Right lobe of liver (tissue), 6 donors: ENCODE measurements around the gene SEMA4D. TPM values are rescaled to one million over a fixed set of nuclear protein-coding genes. Genes with fewer than 3 reads are reported as not detected.

ENCODE experiments used
- ATAC-seq, 4 donors: fragments of 200-7000 bp; cut with Tn5 transposase; one replicate each; pipeline ENCODE4 v1.9.1; 2020; ENCODE audit warnings: mild to moderate bottlenecking in 4 of 4, moderate library complexity in 4 of 4
- DNase-seq, 3 donors: peaks; one replicate each; pipeline ENCODE4 v3.0.0-alpha.2; 2020
- H3K27ac ChIP-seq, 3 donors: fragments of 200-600 bp; one replicate each; pipeline ENCODE4 v1.8.0; 2022
- H3K27me3 ChIP-seq, 2 donors: fragments of 200-600 bp; one replicate each; pipeline ENCODE4 v1.8.0; 2022
- H3K36me3 ChIP-seq, 4 donors: fragments of 200-600 bp; sonication (generic) in 1 of 4; one replicate each; pipeline versions ENCODE4 v1.5.1 to v1.8.0; 2017 to 2022; ENCODE audit warnings: control low read depth in 1 of 4
- H3K4me1 ChIP-seq, 4 donors: fragments of 200-600 bp; sonication (generic) in 1 of 4; one replicate each; pipeline versions ENCODE4 v1.5.1 to v1.8.0; 2017 to 2022; ENCODE audit warnings: control low read depth in 1 of 4
- H3K4me3 ChIP-seq, 3 donors: fragments of 200-600 bp; one replicate each; pipeline ENCODE4 v1.8.0; 2022
- H3K9me3 ChIP-seq, 4 donors: fragments of 200-600 bp; sonication (generic) in 1 of 4; one replicate each; pipeline versions ENCODE4 v1.5.1 to v1.8.0; 2017 to 2022; ENCODE audit warnings: control low read depth in 1 of 4
- POLR2A ChIP-seq: fragments of 450-650 bp; IDR thresholded peaks from one replicate; pipeline ENCODE4 v1.6.1; 2017; ENCODE audit warnings: antibody characterized with exemption, mild to moderate bottlenecking
- WGBS: methylation state at CpG from one replicate; pipeline ENCODE4 v1.1.6; 2018; ENCODE audit warnings: low coverage, low lambda C conversion rate; ENCODE audit not compliant: insufficient coverage; ENCODE audit errors: missing lambda C conversion rate; 5-methylcytosine and 5-hydroxymethylcytosine counted together
- intact Hi-C, 2 donors: fragments of 100-400 bp; cut with DNase I; formaldehyde crosslinking; loops; one replicate each; pipeline versions ENCODE4 v1.11.2 to v1.14.1; 2022
- total RNA-seq, 6 experiments: library from RNA; depleted of rRNA in 2 of 6; stranded (reverse); fragments of >200 nt in 2 of 6; fragmentation: NEBNext Ultra II Directional in 3 of 6; extraction: Animal tissue kit (Norgen Biotek cat#: 25700) in 3 of 6; gene quantifications; one replicate each; pipeline versions ENCODE4 v1.1.0 to v1.2.4, GENCODE V29; 2016 to 2023
- TF ChIP-seq, protein P1 (sequence below), 4 donors: fragments of 200-600 bp in 3 of 4; fragments of 450-650 bp in 1 of 4; IDR thresholded peaks; one replicate each; pipeline versions ENCODE4 v1.5.1 to v1.8.0; 2016 to 2022; ENCODE audit warnings: antibody characterized with exemption in 4 of 4, mild to moderate bottlenecking in 2 of 4
- donor health status: DM: no; HTN: yes; CAD: no.
- donor health status: DM: no; HTN: no; CAD: no.
- donor health status: DM: no; HTN: no; CAD: no.
- donor health status: DM: no; HTN: yes; CAD: no.
- donor health status: DM: no; HTN: yes; CAD: no.

The SEMA4D gene
- total RNA-seq, 6 experiments from 2014 or later, result 2.0 to 7.5 (median 3.5) TPM

DNA sequence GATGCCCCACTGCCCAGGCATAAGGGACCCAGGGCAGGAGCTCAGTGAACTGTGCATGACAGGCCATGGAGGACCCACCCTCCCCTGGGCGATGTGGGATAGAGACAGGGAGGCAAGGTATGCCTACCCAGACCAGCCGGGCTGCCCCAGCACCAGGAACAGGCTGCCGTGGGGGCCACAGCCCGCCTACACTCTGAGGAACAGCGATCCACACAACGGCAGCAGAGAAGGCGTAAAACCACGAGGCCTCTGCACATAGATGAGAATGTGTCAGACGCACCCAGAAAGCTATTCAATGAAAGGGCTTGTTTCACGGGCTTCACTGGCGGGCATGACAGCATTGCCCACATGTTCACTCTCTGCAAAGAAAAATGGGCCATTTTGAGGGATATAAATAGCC, 49.5 kb downstream of the SEMA4D start:
- no peaks in the 10 kb centered on the region for H3K4me1 ChIP-seq
- H3K36me3 ChIP-seq, result no peaks in the 10 kb centered on the region
- no peak for ATAC-seq
- no peaks in the 10 kb centered on the region for H3K27me3 ChIP-seq
- WGBS, result 82% methylated on average over 10 of the region's 11 CpGs
- no peak for DNase-seq
- intact Hi-C loops, result no loop called here
- H3K27ac ChIP-seq, result no peak overlapping the region
- TF ChIP-seq POLR2A, result no peak
- TF ChIP-seq, protein P1, sequence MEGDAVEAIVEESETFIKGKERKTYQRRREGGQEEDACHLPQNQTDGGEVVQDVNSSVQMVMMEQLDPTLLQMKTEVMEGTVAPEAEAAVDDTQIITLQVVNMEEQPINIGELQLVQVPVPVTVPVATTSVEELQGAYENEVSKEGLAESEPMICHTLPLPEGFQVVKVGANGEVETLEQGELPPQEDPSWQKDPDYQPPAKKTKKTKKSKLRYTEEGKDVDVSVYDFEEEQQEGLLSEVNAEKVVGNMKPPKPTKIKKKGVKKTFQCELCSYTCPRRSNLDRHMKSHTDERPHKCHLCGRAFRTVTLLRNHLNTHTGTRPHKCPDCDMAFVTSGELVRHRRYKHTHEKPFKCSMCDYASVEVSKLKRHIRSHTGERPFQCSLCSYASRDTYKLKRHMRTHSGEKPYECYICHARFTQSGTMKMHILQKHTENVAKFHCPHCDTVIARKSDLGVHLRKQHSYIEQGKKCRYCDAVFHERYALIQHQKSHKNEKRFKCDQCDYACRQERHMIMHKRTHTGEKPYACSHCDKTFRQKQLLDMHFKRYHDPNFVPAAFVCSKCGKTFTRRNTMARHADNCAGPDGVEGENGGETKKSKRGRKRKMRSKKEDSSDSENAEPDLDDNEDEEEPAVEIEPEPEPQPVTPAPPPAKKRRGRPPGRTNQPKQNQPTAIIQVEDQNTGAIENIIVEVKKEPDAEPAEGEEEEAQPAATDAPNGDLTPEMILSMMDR (IDR thresholded peaks at IDR 0.05), result no peak
- H3K9me3 ChIP-seq, result no peaks in the 10 kb centered on the region
- H3K4me3 ChIP-seq, result no peak overlapping the region

DNA sequence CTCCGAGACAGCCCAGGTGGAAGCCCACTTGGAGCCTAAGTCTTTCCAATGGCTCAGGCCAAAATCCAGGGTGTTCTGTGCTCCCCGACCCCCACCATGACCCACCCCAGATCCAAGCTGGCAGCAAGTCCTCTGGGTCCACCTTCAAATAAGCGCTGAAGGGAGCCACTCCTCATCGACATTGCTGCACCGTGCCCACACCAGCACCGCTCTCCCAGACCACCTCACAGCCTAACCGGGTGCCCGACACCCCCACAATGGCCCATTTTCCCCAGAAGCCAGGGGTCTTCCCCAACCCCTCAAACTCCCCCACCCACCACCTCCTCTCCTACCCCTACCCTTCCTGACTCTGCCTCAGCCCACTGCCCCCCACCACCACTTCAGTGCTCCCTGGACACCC, 50.5 kb downstream of the SEMA4D start:
- H3K27ac ChIP-seq, result no peak overlapping the region
- no peak for DNase-seq
- WGBS, result no CpG with 5 or more reads among the region's 8 CpGs
- TF ChIP-seq, protein P1 (IDR thresholded peaks at IDR 0.05), result no peak
- no peak for TF ChIP-seq POLR2A
- intact Hi-C loops, result no loop called here
- no peaks in the 10 kb centered on the region for H3K27me3 ChIP-seq
- ATAC-seq, result no peak
- no peak overlapping the region for H3K4me3 ChIP-seq
- no peaks in the 10 kb centered on the region for H3K36me3 ChIP-seq
- H3K4me1 ChIP-seq, result no peaks in the 10 kb centered on the region
- H3K9me3 ChIP-seq, result no peaks in the 10 kb centered on the region

DNA sequence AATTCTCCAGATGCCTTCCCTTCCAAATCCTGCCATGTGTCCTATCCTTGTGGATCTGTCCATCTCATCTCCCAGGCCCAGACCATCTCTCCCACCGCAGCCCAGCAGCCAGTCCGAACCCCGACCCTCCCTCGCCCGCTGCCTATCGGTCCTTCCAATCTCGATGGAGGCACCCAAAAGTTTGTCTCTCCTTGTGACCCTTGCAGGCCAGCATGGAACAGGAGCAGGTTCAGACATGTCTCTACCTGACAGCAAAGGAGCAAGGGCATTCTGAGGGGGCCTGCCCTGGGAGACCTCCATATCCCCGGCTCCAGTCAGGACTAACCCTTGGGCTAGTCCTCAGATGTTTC, 51.0 kb downstream of the SEMA4D start:
- H3K4me1 ChIP-seq, result no peaks in the 10 kb centered on the region
- ATAC-seq (no peak), DNase-seq (no peak)
- WGBS, result no CpG with 5 or more reads among the region's 8 CpGs
- no peaks in the 10 kb centered on the region for H3K36me3 ChIP-seq
- no peaks in the 10 kb centered on the region for H3K9me3 ChIP-seq
- no peak overlapping the region for H3K4me3 ChIP-seq
- H3K27ac ChIP-seq, result no peak overlapping the region
- intact Hi-C loops, result no loop called here
- H3K27me3 ChIP-seq, result no peaks in the 10 kb centered on the region
- TF ChIP-seq, protein P1 (IDR thresholded peaks at IDR 0.05), result no peak
- no peak for TF ChIP-seq POLR2A

DNA sequence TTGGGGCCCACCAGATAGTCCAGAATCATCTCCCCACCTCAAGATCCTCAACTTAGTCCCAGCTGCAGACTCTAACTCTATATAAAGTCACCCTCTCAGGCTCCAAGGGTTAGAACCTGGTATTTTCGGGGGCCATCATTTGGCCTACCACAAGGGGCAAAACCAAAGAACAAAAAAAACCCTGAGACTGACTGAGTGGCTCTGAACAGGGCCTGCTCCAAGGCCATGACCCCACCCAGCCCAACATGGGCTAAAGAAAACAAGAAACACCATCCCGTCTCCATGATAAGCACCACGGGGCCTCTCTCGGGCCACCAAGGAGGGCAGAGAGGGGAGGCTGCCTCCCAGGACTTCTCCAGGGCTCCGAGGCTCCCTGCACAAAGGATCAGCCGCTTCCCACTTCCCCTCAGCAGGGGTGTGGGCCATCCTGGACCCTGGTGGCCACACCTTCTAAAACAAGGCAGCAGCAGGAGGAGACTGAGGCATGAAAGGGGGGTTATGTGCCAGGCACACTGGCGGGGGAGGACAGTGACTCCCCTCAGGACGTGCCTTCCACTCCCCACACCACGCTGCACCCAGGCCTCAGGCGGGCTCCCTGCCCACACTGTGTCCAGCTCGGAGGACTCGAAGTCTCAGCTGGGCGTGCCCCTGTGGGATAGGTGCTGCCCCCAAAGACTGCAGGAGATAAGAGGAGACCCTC, 51.5 kb downstream of the SEMA4D start:
- 81% methylated on average over 3 of the region's 13 CpGs for WGBS
- DNase-seq (no peak), ATAC-seq (no peak)
- H3K4me1 ChIP-seq, result no peaks in the 10 kb centered on the region
- intact Hi-C loops, result no loop called here
- H3K9me3 ChIP-seq, result no peaks in the 10 kb centered on the region
- H3K36me3 ChIP-seq, result no peaks in the 10 kb centered on the region
- H3K27me3 ChIP-seq, result no peaks in the 10 kb centered on the region
- H3K4me3 ChIP-seq, result no peak overlapping the region
- H3K27ac ChIP-seq, result no peak overlapping the region
- TF ChIP-seq POLR2A, result no peak
- TF ChIP-seq, protein P1 (IDR thresholded peaks at IDR 0.05), result no peak
